ENCODE data around the gene MRPS16.

The MRPS16 gene

DNA sequence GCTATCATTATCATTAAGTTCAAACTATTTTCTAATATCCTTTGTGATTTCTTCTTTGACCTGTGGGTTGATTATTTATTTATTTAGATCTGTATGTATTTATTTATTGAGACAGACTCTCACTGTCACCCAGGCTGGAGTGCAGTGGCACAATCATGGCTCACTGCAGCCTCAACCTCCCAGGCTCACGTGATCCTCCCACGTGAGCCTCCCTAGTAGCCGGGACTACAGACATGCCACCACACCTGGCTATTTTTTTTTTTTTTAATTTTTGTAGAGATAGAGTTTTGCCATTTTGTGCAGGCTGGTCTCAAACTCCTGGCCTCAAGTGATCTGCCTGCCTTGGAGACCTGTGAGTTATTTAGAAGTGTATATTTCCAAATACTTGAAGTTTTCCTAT is 28.7 kb upstream of the MRPS16 start:
- Histone ChIP-seq H4K8ac (ENCODE audit: low read depth, low read length) (no peak overlapping the region), H3K79me2 (ENCODE audit: control insufficient read depth, insufficient read depth, low read length) (no peaks in the 10 kb centered on the region), H3K4ac (ENCODE audit: low read depth, low read length) (no peak overlapping the region), H3K4me2 (ENCODE audit: low read length) (no peak overlapping the region), H3K4me3 (ENCODE audit: low read length) (no peak overlapping the region), H3K23ac (ENCODE audit: low read length) (no peak overlapping the region), H3K27me3 (ENCODE audit: insufficient read depth, low read length, poor library complexity) (no peaks in the 10 kb centered on the region), H2BK5ac (ENCODE audit: low read length) (no peak overlapping the region), H3K79me1 (ENCODE audit: low read length) (no peaks in the 10 kb centered on the region), H4K5ac (ENCODE audit: low read length) (no peak overlapping the region), H2BK15ac (replicated peaks; ENCODE audit: low read depth) (no peak overlapping the region), H2BK120ac (ENCODE audit: low read depth, low read length) (no peak overlapping the region), H3K9ac (ENCODE audit: low read length) (no peak overlapping the region), H3K18ac (ENCODE audit: low read length) (no peak overlapping the region), H3K36me3 (ENCODE audit: control insufficient read depth, insufficient read depth, low read length) (no peaks in the 10 kb centered on the region), H2AK5ac (ENCODE audit: low read length) (no peak overlapping the region), H3K56ac (ENCODE audit: low read length) (no peak overlapping the region), H3K4me1 (ENCODE audit: control insufficient read depth, low read depth, low read length) (no peaks in the 10 kb centered on the region), H3K27ac (ENCODE audit: low read depth, low read length) (no peak overlapping the region)
- DNase-seq = no peak
- WGBS (ENCODE audit: extremely low coverage, insufficient coverage, low lambda C conversion rate) = no CpG with 5 or more reads among the region's 3 CpGs

DNA sequence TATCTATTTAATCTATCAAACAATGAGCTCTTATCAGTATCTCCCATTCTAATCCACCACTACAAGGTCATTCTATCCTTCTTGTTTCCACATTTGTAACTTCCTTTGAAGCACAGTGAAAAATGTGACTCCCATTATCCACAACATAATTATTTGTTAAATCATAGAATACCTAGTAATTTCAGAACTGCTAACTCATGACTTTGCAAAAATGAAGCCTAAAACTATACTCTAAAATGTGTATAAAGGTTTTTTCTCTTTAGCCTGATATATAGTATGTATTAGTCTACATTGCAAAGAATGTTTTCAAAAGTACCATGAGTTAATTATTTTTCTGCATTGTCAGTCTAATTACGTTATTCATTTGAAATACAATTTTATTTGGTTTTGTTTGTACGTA is 12.0 kb upstream of the MRPS16 start:
- Histone ChIP-seq H2BK5ac (ENCODE audit: low read length) (no peak overlapping the region), H3K79me1 (ENCODE audit: low read length) (no peaks in the 10 kb centered on the region), H3K23ac (ENCODE audit: low read length) (no peak overlapping the region), H3K79me2 (ENCODE audit: control insufficient read depth, insufficient read depth, low read length) (no peaks in the 10 kb centered on the region), H3K36me3 (ENCODE audit: control insufficient read depth, insufficient read depth, low read length) (no peaks in the 10 kb centered on the region), H3K4ac (ENCODE audit: low read depth, low read length) (no peak overlapping the region), H2BK15ac (replicated peaks; ENCODE audit: low read depth) (no peak overlapping the region), H3K9ac (ENCODE audit: low read length) (no peak overlapping the region), H3K27ac (ENCODE audit: low read depth, low read length) (no peak overlapping the region), H3K56ac (ENCODE audit: low read length) (no peak overlapping the region), H4K8ac (ENCODE audit: low read depth, low read length) (no peak overlapping the region), H3K4me1 (ENCODE audit: control insufficient read depth, low read depth, low read length) (no peaks in the 10 kb centered on the region), H2BK120ac (ENCODE audit: low read depth, low read length) (no peak overlapping the region), H3K4me2 (ENCODE audit: low read length) (no peak overlapping the region), H3K27me3 (ENCODE audit: insufficient read depth, low read length, poor library complexity) (no peaks in the 10 kb centered on the region), H3K4me3 (ENCODE audit: low read length) (no peak overlapping the region), H2AK5ac (ENCODE audit: low read length) (no peak overlapping the region), H3K18ac (ENCODE audit: low read length) (no peak overlapping the region), H4K5ac (ENCODE audit: low read length) (no peak overlapping the region)
- WGBS (ENCODE audit: extremely low coverage, insufficient coverage, low lambda C conversion rate) = no CpG with 5 or more reads among the region's 2 CpGs
- no peak for DNase-seq

DNA sequence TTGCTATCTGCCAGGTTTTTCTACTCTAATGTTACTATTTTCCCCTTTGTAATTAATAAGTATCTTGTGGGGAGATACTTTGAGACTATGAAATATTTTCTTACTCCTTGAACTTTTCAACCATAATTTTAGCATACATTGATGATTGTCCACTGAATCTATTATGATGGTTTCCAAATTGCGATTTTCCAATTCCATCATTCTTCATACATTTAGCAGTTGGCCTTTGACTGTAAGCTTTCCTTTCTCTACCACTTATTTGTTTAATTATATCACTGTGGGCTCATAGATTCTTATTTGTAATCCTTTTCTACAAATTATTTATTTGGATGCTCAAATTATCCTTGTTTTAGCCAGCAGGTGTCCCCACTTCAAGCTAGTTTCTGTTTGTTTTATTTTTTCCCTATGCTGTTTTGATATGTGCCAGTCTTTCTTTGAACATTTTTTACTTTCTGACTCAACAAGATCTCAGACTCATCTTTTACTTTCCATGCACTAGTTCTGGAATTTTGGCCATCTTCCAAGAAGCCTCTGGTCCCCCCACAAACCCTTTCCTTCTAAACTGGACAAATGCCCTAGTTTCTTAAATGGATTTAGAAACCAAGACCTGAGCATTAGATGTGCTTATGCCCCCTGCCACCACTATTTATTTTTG is 11.4 kb upstream of the MRPS16 start:
- H3K23ac ChIP-seq (ENCODE audit: low read length) = no peak overlapping the region
- H3K56ac ChIP-seq (ENCODE audit: low read length) = no peak overlapping the region
- H4K5ac ChIP-seq (ENCODE audit: low read length) = no peak overlapping the region
- H3K9ac ChIP-seq (ENCODE audit: low read length) = no peak overlapping the region
- H3K79me1 ChIP-seq (ENCODE audit: low read length) = no peaks in the 10 kb centered on the region
- no CpG with 5 or more reads among the region's 1 CpG for WGBS (ENCODE audit: extremely low coverage, insufficient coverage, low lambda C conversion rate)
- no peaks in the 10 kb centered on the region for H3K4me1 ChIP-seq (ENCODE audit: control insufficient read depth, low read depth, low read length)
- H3K4me2 ChIP-seq (ENCODE audit: low read length) = no peak overlapping the region
- H2BK5ac ChIP-seq (ENCODE audit: low read length) = no peak overlapping the region
- no peak overlapping the region for H3K18ac ChIP-seq (ENCODE audit: low read length)
- H3K27ac ChIP-seq (ENCODE audit: low read depth, low read length) = no peak overlapping the region
- no peaks in the 10 kb centered on the region for H3K36me3 ChIP-seq (ENCODE audit: control insufficient read depth, insufficient read depth, low read length)
- H2BK15ac ChIP-seq (replicated peaks; ENCODE audit: low read depth) = no peak overlapping the region
- no peak overlapping the region for H4K8ac ChIP-seq (ENCODE audit: low read depth, low read length)
- no peaks in the 10 kb centered on the region for H3K79me2 ChIP-seq (ENCODE audit: control insufficient read depth, insufficient read depth, low read length)
- H2BK120ac ChIP-seq (ENCODE audit: low read depth, low read length) = no peak overlapping the region
- DNase-seq = no peak
- no peak overlapping the region for H3K4ac ChIP-seq (ENCODE audit: low read depth, low read length)
- no peak overlapping the region for H2AK5ac ChIP-seq (ENCODE audit: low read length)
- H3K4me3 ChIP-seq (ENCODE audit: low read length) = no peak overlapping the region
- H3K27me3 ChIP-seq (ENCODE audit: insufficient read depth, low read length, poor library complexity) = no peaks in the 10 kb centered on the region

DNA sequence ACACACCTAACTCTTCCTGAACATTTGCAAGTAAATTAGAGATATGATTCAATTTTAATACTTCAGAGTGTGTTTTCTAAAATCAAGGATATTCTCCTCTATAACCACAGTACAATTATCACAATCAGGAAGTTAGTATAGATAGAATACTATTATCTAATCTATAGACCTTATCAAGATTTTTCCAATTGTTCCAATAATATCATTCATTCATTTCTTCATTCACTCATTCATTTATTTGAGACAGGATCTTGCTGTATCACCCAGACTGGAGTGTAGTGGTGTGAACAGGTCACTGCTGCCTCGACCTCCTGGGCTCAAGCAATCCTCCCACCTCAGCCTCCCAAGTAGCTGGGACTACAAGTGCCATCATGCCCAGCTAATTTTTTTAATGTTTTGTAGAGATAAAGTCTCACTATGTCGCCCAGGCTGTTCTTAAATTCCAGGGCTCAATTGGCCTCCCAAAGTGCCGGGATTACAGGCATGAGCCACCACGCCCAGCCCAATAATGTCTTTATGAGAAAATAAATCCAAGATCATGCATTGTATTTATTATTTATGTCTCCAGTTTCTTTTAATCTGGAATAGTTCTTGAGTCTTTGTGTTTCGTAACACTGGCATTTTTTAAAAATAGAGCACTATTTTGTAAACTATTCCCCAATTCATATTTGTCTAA is 10.6 kb upstream of the MRPS16 start:
- Histone ChIP-seq H3K18ac (ENCODE audit: low read length) (no peak overlapping the region), H3K4ac (ENCODE audit: low read depth, low read length) (no peak overlapping the region), H2BK5ac (ENCODE audit: low read length) (no peak overlapping the region), H3K4me3 (ENCODE audit: low read length) (no peak overlapping the region), H2AK5ac (ENCODE audit: low read length) (no peak overlapping the region), H3K79me1 (ENCODE audit: low read length) (no peaks in the 10 kb centered on the region), H3K9ac (ENCODE audit: low read length) (no peak overlapping the region), H3K79me2 (ENCODE audit: control insufficient read depth, insufficient read depth, low read length) (no peaks in the 10 kb centered on the region), H3K4me2 (ENCODE audit: low read length) (no peak overlapping the region), H2BK15ac (replicated peaks; ENCODE audit: low read depth) (no peak overlapping the region), H3K4me1 (ENCODE audit: control insufficient read depth, low read depth, low read length) (no peaks in the 10 kb centered on the region), H2BK120ac (ENCODE audit: low read depth, low read length) (no peak overlapping the region), H3K36me3 (ENCODE audit: control insufficient read depth, insufficient read depth, low read length) (no peaks in the 10 kb centered on the region), H3K27ac (ENCODE audit: low read depth, low read length) (no peak overlapping the region), H4K5ac (ENCODE audit: low read length) (no peak overlapping the region), H3K27me3 (ENCODE audit: insufficient read depth, low read length, poor library complexity) (no peaks in the 10 kb centered on the region), H4K8ac (ENCODE audit: low read depth, low read length) (no peak overlapping the region), H3K23ac (ENCODE audit: low read length) (no peak overlapping the region), H3K56ac (ENCODE audit: low read length) (no peak overlapping the region)
- no peak for DNase-seq
- no CpG with 5 or more reads among the region's 5 CpGs for WGBS (ENCODE audit: extremely low coverage, insufficient coverage, low lambda C conversion rate)

DNA sequence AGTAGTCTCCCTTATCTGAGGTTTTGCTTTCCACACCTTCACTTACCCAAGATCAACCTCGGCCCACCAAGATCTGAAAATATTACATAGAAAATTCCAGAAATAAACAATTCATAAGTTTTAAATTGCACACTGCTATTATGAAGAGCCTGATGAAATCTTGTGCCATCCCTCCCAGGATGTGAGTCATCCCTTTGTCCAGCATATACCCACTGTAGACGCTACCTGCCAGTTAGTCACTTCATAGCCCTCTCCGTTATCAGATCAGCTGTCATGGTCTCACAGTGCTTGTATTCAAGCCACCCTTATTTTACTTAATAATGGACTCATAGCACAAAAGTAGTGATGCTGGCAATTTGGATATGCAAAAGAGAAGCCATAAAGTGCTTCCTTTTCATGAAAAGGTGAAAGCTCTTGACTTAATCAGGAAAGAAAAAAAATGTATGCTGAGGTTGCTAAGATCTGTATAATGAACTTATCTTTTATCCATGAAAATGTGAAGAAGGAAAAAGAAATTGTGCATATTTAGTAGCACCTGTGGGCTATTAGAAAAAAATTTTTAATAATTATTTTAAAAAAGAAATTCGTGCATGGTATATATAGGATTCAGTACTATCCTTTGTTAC is 9.8 kb upstream of the MRPS16 start:
- Histone ChIP-seq H3K4me2 (ENCODE audit: low read length) (no peak overlapping the region), H4K8ac (ENCODE audit: low read depth, low read length) (no peak overlapping the region), H2BK120ac (ENCODE audit: low read depth, low read length) (no peak overlapping the region), H3K9ac (ENCODE audit: low read length) (no peak overlapping the region), H3K27me3 (ENCODE audit: insufficient read depth, low read length, poor library complexity) (no peaks in the 10 kb centered on the region), H3K56ac (ENCODE audit: low read length) (no peak overlapping the region), H2BK5ac (ENCODE audit: low read length) (no peak overlapping the region), H3K4me3 (ENCODE audit: low read length) (no peak overlapping the region), H3K27ac (ENCODE audit: low read depth, low read length) (no peak overlapping the region), H3K79me1 (ENCODE audit: low read length) (no peaks in the 10 kb centered on the region), H2BK15ac (replicated peaks; ENCODE audit: low read depth) (no peak overlapping the region), H4K5ac (ENCODE audit: low read length) (no peak overlapping the region), H3K4ac (ENCODE audit: low read depth, low read length) (no peak overlapping the region), H3K23ac (ENCODE audit: low read length) (no peak overlapping the region), H3K36me3 (ENCODE audit: control insufficient read depth, insufficient read depth, low read length) (no peaks in the 10 kb centered on the region), H3K4me1 (ENCODE audit: control insufficient read depth, low read depth, low read length) (no peaks in the 10 kb centered on the region), H3K79me2 (ENCODE audit: control insufficient read depth, insufficient read depth, low read length) (no peaks in the 10 kb centered on the region), H3K18ac (ENCODE audit: low read length) (no peak overlapping the region), H2AK5ac (ENCODE audit: low read length) (no peak overlapping the region)
- WGBS (ENCODE audit: extremely low coverage, insufficient coverage, low lambda C conversion rate) = 100% methylated on average over 1 of the region's 4 CpGs
- DNase-seq = peak; percentile 13

Measured in mesendoderm (in vitro differentiated cells).